ENCODE results near the gene CNOT9.

- no peak for TF ChIP-seq CTCF (IDR thresholded peaks at IDR 0.05; ENCODE audit: low read length)
- no peak for TF ChIP-seq EZH2 (IDR thresholded peaks at IDR 0.05; ENCODE audit: borderline replicate concordance, low read length)
These were observed 4.6 kb upstream of the CNOT9 start for GRCh38 chr2:218564056-218564455.

Measured in OCI-LY1 (cell line).